OCI-LY7 (cell line): Measurements from ENCODE around the gene KNDC1. TPM values are rescaled to one million over a fixed set of nuclear protein-coding genes. Genes with fewer than 3 reads are reported as not detected.
"Not testable (repeated sequence)": the region's sequence is repeated elsewhere in the genome, so short reads cannot be mapped to it uniquely, and the experiment has no call there.

ENCODE experiments used
- BruUV-seq: library from RNA; stranded (reverse); fragments of 400-500 nt; replicated peaks from 2 replicates; lab custom pipeline; 2021; lab: Mats Ljungman, UMichigan
- CTCF ChIA-PET: fragments of 300-600 bp; sonication (Branson Sonifier 250); formaldehyde crosslinking; loops from one replicate; lab custom pipeline; 2022; ENCODE audit warnings: antibody characterized with exemption; ENCODE audit not compliant: unreplicated experiment; lab: Charles Lee
- POLR2A ChIA-PET: fragments of 300-600 bp; sonication (Branson Sonifier 250); formaldehyde crosslinking; loops from one replicate; lab custom pipeline; 2022; ENCODE audit warnings: antibody characterized with exemption; lab: Charles Lee
- DNase-seq: peaks from one replicate; pipeline ENCODE4 v3.0.0-alpha.2; 2015; ENCODE audit warnings: low spot score
- H2AFZ ChIP-seq: fragments of 200-600 bp; sonication (generic), shearing (Covaris generic); 2 replicates; pipeline ENCODE4 v1.6.1; 2014; ENCODE audit warnings: mild to moderate bottlenecking, antibody characterized with exemption, low read length, moderate library complexity
- H3K27ac ChIP-seq: fragments of 200-600 bp; sonication (generic); 2 replicates; pipeline ENCODE4 v1.5.1; 2014; ENCODE audit warnings: mixed run types, low read depth, mild to moderate bottlenecking, moderate library complexity, low read length, inconsistent platforms; ENCODE audit not compliant: poor library complexity, severe bottlenecking
- H3K36me3 ChIP-seq: fragments of 200-600 bp; sonication (generic); 2 replicates; pipeline ENCODE4 v1.6.1; 2014; ENCODE audit warnings: mild to moderate bottlenecking, antibody characterized with exemption, low read length, moderate library complexity, mixed read lengths; ENCODE audit not compliant: insufficient read depth
- H3K4me1 ChIP-seq: fragments of 200-600 bp; sonication (generic); 2 replicates; pipeline ENCODE4 v1.5.1; 2014; ENCODE audit warnings: mild to moderate bottlenecking, low read length; ENCODE audit not compliant: insufficient read depth, poor library complexity, severe bottlenecking
- H3K4me2 ChIP-seq: fragments of 200-600 bp; sonication (generic); 2 replicates; pipeline ENCODE4 v1.6.1; 2014; ENCODE audit warnings: mild to moderate bottlenecking, low read length
- H3K4me3 ChIP-seq: fragments of 200-600 bp; sonication (generic); 2 replicates; pipeline ENCODE4 v1.5.1; 2014; ENCODE audit warnings: mild to moderate bottlenecking, low read depth, low read length; ENCODE audit not compliant: poor library complexity, severe bottlenecking
- H3K79me2 ChIP-seq: fragments of 200-600 bp; sonication (generic); 2 replicates; pipeline ENCODE4 v1.6.1; 2016; ENCODE audit warnings: low read depth, mild to moderate bottlenecking, low read length, moderate library complexity, mixed read lengths; ENCODE audit not compliant: insufficient read depth
- H3K9me2 ChIP-seq: fragments of 200-600 bp; sonication (generic); 2 replicates; pipeline ENCODE4 v1.6.1; 2016; ENCODE audit warnings: mild to moderate bottlenecking, low read length, mixed read lengths; ENCODE audit not compliant: insufficient read depth
- H3K9me3 ChIP-seq: fragments of 200-600 bp; sonication (generic); 2 replicates; pipeline ENCODE4 v1.6.1; 2014; ENCODE audit warnings: mild to moderate bottlenecking, mixed run types, low read length, mixed read lengths
- H4K20me1 ChIP-seq: fragments of 200-600 bp; sonication (generic); 2 replicates; pipeline ENCODE4 v1.6.1; 2014; ENCODE audit warnings: mild to moderate bottlenecking, antibody characterized with exemption, low read length, moderate library complexity, mixed read lengths; ENCODE audit not compliant: insufficient read depth
- EZH2phosphoT487 ChIP-seq: fragments of 200-600 bp; sonication (generic); IDR thresholded peaks from 2 replicates; pipeline ENCODE4 v1.6.1; 2018; ENCODE audit warnings: low read depth, borderline replicate concordance, mild to moderate bottlenecking, mixed run types, antibody characterized with exemption, low read length, moderate library complexity, mixed read lengths
- intact Hi-C: fragments of 100-400 bp; cut with micrococcal nuclease; formaldehyde crosslinking; loops from one replicate; pipeline ENCODE4 v1.10.0; 2022; ENCODE audit not compliant: unreplicated experiment
- total RNA-seq, 2 experiments: library from RNA; depleted of rRNA in 1 of 2; stranded (reverse); fragments of >200 nt in 1 of 2; shearing (Covaris generic) in 1 of 2; gene quantifications; 2 replicates each; pipeline ENCODE4 v1.2.3, GENCODE V29; 2014 to 2022
- TF ChIP-seq, protein P1 (sequence below): fragments of 200-600 bp; sonication (generic); conservative IDR thresholded peaks from 2 replicates; pipeline ENCODE4 v1.5.1; 2014; ENCODE audit warnings: mild to moderate bottlenecking, antibody characterized with exemption, low read length, moderate library complexity, mixed read lengths

Gene KNDC1
- total RNA-seq, 2 experiments from 2014 or later: not detected

DNA sequence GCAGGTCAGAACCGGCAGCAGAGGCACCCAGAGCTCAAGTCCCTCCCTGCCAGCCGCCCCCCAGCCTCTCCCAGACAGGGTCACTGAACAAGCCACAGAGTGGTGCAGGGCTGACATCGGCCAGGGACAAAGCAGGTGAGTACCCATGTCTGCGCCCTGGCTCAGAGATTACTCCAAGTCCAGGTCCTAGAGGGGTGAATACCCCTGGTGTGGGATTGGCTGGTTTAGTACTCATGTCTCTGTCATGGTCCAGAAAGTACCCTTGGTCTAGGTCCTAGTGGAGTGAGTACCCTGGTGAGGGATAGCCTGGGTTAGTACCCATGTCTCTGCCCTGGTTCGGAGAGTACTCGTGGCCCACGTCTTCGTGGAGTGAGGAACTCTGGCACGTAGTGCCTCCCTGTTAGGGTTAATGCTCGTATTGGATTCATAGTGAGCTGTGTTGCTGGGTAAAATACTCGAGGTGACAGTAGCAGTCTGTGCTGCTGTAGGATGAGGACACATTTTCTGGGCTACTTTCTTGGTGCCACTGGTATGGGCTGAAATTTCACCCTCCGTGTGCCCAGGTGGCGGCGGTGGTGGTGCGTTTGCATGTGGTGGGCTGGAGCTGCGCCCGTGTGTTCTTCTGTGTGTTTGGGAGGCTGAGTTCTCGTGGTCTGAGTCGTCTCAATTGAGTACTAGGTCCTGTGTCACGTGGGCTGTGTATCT, 25.5 kb upstream of the KNDC1 start:
- no peaks in the 10 kb centered on the region for H3K9me2 ChIP-seq
- DNase-seq: no peak
- H4K20me1 ChIP-seq: no peaks in the 10 kb centered on the region
- H3K79me2 ChIP-seq: no peaks in the 10 kb centered on the region
- peaks cover 27% of the 10 kb centered on the region for H3K4me1 ChIP-seq
- intact Hi-C loops: no loop called here
- no peak for TF ChIP-seq EZH2phosphoT487
- TF ChIP-seq, protein P1, sequence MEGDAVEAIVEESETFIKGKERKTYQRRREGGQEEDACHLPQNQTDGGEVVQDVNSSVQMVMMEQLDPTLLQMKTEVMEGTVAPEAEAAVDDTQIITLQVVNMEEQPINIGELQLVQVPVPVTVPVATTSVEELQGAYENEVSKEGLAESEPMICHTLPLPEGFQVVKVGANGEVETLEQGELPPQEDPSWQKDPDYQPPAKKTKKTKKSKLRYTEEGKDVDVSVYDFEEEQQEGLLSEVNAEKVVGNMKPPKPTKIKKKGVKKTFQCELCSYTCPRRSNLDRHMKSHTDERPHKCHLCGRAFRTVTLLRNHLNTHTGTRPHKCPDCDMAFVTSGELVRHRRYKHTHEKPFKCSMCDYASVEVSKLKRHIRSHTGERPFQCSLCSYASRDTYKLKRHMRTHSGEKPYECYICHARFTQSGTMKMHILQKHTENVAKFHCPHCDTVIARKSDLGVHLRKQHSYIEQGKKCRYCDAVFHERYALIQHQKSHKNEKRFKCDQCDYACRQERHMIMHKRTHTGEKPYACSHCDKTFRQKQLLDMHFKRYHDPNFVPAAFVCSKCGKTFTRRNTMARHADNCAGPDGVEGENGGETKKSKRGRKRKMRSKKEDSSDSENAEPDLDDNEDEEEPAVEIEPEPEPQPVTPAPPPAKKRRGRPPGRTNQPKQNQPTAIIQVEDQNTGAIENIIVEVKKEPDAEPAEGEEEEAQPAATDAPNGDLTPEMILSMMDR: no peak
- H2AFZ ChIP-seq: no peak overlapping the region
- H3K27ac ChIP-seq: peak overlapping the region; percentile 22
- H3K9me3 ChIP-seq: no peaks in the 10 kb centered on the region
- no peak overlapping the region for H3K4me3 ChIP-seq
- ChIA-PET POLR2A (no interaction called here), CTCF (no interaction called here)
- no peak overlapping the region; the same call in 1 of the 2 replicates for H3K4me2 ChIP-seq
- BruUV-seq: no TSS peak
- no peaks in the 10 kb centered on the region for H3K36me3 ChIP-seq

DNA sequence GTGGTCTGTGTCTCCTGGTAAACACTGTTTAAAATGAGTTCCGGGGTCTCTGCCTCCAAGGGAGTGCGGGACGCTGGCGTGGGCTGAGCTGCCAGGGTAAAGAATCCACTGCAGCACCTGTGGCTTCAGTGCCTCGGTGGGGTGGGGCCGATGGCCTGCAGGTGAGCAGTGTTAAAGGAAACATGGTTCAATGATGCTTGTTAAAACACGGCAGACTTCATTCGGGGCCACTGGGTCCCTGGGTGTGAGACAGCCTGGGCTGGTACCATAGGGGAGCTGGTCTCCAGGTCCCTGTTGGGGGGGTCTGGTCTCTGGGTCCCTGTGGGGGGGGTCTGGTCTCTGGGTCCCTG, 24.9 kb upstream of the KNDC1 start:
- TF ChIP-seq, protein P1: no peak
- no peak for TF ChIP-seq EZH2phosphoT487
- peaks cover 27% of the 10 kb centered on the region for H3K4me1 ChIP-seq
- H3K9me3 ChIP-seq: no peaks in the 10 kb centered on the region
- no peaks in the 10 kb centered on the region for H4K20me1 ChIP-seq
- no peaks in the 10 kb centered on the region for H3K36me3 ChIP-seq
- DNase-seq: peak; percentile 47
- no peaks in the 10 kb centered on the region for H3K79me2 ChIP-seq
- CTCF ChIA-PET: no interaction called here
- BruUV-seq: no TSS peak
- POLR2A ChIA-PET: no interaction called here
- intact Hi-C loops: no loop called here
- H3K4me2 ChIP-seq: peak overlapping the region; percentile 23; the same call in 1 of the 2 replicates
- no peak overlapping the region for H2AFZ ChIP-seq
- H3K9me2 ChIP-seq: no peaks in the 10 kb centered on the region
- H3K4me3 ChIP-seq: no peak overlapping the region
- H3K27ac ChIP-seq: peak overlapping the region; percentile 22

DNA sequence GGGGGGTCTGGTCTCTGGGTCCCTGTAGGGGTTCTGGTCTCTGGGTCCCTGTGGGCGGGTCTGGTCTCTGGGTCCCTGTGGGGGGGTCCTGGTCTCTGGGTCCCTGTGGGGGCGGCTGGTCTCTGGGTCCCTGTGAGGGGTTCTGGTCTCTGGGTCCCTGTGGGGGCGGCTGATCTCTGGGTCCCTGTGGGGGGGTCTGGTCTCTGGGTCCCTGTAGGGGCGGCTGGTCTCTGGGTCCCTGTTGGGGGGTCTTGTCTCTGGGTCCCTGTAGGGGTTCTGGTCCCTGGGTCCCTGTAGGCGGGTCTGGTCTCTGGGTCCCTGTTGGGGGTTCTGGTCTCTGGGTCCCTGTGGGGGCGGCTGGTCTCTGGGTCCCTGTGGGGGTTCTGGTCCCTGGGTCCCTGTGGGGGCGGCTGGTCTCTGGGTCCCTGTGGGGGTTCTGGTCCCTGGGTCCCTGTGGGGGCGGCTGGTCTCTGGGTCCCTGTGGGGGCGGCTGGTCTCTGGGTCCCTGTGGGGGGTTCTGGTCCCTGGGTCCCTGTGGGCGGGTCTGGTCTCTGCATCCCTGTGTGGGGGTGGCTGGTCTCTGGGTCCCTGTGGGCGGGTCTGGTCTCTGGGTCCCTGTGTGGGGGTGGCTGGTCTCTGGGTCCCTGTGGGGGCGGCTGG, 22.4 kb upstream of the KNDC1 start:
- POLR2A ChIA-PET: not testable (repeated sequence)
- H3K4me1 ChIP-seq: peaks cover 12% of the 10 kb centered on the region

More for the DNA sequence above, 22.4 kb upstream of the KNDC1 start:
- H3K27ac ChIP-seq, H3K4me2 ChIP-seq, CTCF ChIA-PET, H2AFZ ChIP-seq, BruUV-seq, H3K4me3 ChIP-seq, intact Hi-C loops, H3K36me3 ChIP-seq, H3K9me3 ChIP-seq, DNase-seq, H4K20me1 ChIP-seq, H3K9me2 ChIP-seq, H3K79me2 ChIP-seq: not testable (repeated sequence)
